Measurements from ENCODE around the gene SHF.

DNA sequence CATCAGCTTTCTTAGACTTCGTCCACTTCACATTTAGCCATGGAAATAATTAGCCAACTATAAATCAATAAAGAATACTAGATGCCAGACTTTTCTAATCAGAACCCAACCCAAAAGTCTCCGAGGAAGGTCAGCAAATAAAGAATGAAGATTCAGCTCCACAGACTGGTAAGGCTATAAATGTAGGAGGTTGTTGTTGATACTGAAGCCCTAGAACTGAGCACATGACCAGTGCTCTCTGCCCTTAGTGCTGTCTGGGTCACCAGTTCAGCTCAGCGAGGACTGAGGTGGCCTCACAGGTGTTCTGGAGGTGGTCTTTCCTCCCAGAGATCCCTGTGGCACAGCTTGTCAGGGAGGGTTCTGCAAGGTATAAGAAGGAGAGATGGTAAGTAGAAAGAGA lies 43.4 kb upstream of the SHF start:
- TF ChIP-seq, protein P1, sequence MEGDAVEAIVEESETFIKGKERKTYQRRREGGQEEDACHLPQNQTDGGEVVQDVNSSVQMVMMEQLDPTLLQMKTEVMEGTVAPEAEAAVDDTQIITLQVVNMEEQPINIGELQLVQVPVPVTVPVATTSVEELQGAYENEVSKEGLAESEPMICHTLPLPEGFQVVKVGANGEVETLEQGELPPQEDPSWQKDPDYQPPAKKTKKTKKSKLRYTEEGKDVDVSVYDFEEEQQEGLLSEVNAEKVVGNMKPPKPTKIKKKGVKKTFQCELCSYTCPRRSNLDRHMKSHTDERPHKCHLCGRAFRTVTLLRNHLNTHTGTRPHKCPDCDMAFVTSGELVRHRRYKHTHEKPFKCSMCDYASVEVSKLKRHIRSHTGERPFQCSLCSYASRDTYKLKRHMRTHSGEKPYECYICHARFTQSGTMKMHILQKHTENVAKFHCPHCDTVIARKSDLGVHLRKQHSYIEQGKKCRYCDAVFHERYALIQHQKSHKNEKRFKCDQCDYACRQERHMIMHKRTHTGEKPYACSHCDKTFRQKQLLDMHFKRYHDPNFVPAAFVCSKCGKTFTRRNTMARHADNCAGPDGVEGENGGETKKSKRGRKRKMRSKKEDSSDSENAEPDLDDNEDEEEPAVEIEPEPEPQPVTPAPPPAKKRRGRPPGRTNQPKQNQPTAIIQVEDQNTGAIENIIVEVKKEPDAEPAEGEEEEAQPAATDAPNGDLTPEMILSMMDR (optimal IDR thresholded peaks at IDR 0.05 in 1 of 3, IDR thresholded peaks at IDR 0.05 in 1 of 3, conservative IDR thresholded peaks at IDR 0.05 in 1 of 3; ENCODE audit: extremely low read depth in 1 of 3, insufficient read depth in 2 of 3, low read length in 3 of 3): no peak
- TF ChIP-seq EZH2 (IDR thresholded peaks at IDR 0.05; ENCODE audit: low read length): no peak

Measured in keratinocyte (primary cell).